Embryonic facial prominence (tissue), 1 donor: Measurements from ENCODE around the gene MPZL1.
A peak's percentile ranks its signal among the peaks of the same experiment; 100 is the strongest.

ENCODE experiments used
- DNase-seq: peaks from one replicate; pipeline ENCODE4 v3.0.0-alpha.2; 2016; ENCODE audit errors: extremely low spot score

MPZL1 gene

DNA sequence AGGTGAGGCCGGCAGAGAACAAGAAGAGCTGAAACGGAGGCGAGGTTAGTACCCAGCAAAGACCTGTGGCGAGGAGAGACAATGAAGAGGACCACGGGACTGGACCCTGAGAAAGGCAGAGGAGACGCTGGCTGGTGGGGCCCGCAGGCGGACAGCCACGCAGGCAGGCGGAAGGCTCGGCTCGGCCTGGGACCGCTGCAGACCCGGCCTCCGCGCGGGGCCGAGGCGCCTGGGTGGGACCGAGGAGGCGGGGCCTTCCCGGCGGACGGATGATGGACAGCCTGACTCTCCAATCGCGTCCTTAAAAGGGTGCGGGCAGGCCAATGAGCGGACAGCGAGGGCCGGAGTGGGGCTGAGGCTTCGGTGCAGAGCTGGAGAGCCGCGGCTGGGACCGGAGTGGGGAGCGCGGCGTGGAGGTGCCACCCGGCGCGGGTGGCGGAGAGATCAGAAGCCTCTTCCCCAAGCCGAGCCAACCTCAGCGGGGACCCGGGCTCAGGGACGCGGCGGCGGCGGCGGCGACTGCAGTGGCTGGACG lies at the start of gene MPZL1:
MPZL1 (plus strand) TSS at position 366 of the 535 bp plus-strand sequence. CDS start 170 bp downstream, outside the sequence.
- peak; percentile 92 for DNase-seq

DNA sequence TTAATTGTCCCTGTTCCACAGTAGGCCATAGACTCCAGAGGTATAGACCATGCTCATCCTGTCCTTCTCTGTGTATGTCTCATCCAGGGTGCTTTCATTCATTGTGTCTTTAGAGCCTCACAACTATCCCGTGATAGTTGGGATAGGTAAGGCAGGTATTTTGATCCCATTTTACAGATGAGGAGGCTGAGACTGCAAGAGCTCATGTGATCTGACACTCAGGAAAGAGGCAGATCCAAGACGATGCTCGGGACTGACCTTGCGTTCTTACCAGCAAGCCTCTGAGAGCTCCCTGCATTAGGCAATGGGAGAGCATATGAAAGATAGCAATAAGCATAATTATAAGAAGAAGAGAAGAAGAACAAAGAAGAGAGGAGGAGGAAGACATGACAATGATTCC lies 49.0 kb upstream of the MPZL1 start:
- DNase-seq: no peak

DNA sequence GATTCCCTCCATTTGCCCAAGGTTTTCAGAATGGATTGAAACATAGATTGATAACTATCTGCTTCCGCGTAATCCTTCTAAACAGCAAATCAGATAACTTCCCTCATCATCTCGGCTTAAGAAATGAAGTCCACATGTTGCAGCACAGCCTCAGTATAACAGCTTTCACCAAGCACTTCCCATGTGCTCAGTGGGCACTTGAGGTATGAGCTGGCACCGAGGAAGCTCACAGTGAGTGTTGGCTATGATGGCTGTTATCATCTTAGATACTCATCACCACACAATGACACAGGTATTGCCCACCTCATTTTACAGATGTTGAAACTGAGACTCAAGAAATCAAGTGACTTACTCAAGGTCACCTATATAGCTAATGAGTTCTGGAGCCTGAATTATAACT lies 48.5 kb upstream of the MPZL1 start:
- DNase-seq: no peak

DNA sequence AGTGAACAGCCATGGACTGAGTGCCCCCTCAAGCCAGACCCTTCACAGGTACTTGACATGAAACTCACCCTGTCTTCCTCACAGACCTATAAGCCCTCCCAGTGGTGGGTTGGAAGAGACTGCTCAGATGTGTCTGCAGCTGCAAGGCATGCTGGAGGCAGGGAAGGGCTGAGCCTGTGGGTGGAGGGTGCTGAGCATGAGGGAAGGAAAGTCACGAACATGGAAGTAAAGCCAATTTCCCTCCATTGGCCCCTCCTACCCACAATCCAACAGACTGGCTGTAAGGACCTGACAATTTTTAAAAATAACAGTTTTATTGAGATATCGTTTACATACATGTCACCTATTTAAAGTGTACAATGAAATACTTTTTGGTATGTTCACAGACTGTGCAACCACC lies 47.6 kb upstream of the MPZL1 start:
- no peak for DNase-seq

DNA sequence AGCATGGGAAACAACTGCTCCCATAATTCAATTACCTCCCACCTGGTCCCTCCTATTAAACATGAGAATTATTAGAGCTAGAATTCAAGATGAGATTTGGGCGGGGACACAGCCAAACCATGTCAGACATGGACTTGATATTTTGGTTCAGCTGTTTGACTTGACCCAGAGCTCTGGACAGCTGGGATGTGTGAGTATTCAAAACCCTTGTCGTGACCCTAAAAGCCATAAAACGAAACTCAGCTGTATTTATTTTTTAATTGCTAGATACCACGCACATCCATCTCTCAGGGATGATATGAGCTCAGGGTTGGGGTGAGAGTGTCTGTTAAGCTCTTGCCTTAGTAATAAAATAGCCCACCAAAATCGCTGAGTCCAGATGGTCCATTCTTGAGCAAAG lies 46.3 kb upstream of the MPZL1 start:
- DNase-seq: no peak

DNA sequence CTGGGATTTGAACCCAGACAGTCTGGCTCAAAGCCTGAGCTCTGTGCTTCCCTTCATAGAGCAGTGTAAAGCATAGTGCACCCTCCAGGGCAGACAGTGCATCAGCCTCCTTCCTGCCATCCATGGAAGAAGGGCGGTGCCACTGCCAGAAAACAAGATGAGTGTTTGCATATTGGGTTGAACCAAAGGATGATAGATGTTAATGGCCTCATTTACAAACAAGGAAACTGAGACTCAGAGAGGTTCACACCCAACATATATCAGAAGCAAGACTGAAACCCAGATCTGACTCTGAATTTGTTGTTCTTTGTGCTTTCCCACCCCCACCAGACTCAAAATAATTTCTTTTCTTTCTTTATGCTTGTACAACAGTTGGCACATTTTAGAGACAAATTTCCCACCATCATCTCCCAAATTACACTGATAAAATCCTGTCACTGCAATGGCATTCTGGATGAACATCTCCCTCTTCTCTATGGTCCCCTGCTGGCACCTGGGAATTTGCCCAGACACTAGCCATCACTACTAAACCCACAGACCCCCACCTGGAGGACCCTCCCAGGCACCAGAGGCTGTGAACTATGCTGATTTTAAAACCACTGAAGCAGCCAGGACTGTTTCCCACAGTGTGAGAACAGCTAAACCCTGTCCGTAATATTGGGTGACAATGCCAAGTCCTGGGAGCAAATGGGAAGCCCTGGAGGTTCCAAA lies 45.4 kb upstream of the MPZL1 start:
- no peak for DNase-seq

DNA sequence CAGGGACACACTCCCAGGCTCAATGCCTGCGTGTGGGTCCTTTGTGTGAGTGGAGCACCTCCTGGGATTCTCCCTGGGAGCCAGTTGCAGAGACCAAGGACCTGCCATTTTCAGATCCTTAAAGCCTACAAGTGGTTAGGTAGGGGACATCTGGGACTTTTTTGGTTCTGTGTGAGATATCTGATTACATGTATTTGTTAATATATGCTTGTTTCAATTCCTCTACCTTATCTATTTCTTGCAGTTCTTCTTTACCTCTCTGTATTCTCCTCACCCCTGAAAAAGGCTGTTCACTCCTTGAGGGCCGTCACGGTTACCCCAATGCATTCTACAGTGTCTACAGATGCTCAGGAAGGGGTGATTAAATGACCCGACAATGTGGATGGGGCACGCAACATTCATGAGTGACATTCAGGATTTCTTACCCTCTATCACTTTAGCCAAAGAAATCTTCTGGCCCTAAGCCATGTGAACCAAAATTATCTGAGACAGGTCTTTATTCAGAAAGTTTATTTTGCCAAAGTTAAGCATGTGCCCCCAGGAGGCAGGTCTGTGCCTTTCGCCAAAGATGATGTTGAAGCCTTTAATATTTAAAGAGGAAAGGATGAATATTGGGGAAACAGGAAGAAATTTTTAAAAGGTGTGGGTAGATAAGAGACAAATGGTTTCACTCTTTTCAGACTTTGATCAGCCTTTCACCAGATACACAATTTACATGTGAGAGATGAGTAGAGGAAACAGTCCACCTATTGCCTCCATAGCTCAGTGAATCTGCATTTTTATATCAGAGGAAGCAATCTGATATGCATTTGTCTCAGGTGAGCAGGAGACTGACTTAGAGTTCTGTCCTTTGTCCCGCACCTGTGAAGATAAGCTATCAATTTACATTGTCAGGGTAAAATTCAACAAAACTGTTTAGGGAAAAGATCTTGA lies 44.6 kb upstream of the MPZL1 start:
- no peak for DNase-seq

DNA sequence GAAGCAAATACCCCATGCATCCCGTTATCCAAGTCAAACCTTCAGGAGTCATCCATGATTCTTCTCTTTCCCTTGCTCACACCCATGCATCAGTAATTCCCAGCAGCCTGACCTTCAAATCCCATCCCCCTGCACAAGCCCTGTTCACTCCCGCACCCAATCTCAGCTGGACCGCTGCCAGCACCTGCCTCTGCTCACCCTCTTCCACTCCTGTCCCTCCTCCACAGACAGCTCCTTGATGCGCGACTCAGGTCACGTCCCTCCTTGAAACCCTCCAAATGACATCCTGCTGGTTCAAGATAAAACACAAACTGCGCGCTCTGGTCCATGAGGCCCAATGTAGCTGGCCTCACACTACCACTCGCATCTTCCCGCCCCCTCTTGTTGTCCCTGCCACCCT lies 43.4 kb upstream of the MPZL1 start:
- DNase-seq: no peak

DNA sequence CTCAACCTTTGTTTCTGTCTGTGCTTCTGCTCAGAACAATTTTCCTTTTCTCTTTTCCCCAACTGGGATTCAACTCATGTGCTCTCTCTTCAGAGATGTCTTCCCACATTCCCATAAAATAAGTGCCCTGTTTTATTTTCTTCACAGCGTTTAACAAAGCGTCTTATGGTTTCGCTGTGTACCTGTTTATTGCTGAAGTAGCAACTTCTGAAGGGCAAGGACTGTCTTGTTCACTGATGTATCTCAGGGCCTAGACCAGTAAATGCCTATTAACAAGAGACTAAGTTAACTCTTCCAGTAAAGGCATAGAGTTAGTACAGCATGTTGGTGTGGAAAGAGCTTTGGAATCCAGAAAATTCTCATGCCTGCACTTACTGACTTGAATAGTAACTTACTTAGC lies 42.9 kb upstream of the MPZL1 start:
- DNase-seq: no peak

DNA sequence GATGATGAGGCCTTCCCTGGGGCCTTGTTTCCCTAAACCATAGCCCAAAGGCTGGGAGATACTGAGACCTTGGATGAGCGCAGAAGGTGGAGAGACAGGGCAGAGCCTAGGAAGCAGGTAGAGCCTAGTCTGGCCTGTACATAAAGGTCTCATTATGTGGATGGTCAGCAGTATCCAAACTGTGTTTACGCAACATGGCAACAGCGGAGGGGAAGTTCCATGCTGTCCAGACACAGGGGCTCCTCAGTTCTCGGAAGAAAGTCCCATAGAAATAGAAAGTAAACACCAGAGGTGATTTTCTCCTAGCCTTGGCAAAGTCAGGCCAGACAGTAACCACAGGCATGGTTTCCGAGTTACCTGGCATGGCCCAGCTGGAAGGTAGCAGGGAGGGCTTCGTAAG lies 42.1 kb upstream of the MPZL1 start:
- DNase-seq: no peak

DNA sequence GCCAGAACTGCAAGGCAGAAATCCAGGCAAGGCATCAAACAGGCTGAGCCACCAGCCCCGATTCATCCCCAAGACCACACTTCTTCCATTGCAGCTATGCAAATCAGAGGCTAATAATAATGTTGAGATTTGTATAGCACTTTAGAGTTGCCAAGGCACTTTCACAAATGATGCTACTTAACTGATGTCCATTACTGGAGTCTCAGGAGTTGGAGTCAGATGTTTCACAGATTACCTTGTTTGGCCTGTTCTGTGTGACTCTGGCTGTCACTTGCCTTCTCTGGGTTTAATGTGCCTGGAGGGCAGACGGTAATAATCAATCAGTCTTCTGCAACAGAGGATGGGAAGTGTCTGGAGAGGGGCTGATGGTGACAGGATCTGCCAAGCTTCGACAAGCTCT lies 40.8 kb upstream of the MPZL1 start:
- DNase-seq: no peak

DNA sequence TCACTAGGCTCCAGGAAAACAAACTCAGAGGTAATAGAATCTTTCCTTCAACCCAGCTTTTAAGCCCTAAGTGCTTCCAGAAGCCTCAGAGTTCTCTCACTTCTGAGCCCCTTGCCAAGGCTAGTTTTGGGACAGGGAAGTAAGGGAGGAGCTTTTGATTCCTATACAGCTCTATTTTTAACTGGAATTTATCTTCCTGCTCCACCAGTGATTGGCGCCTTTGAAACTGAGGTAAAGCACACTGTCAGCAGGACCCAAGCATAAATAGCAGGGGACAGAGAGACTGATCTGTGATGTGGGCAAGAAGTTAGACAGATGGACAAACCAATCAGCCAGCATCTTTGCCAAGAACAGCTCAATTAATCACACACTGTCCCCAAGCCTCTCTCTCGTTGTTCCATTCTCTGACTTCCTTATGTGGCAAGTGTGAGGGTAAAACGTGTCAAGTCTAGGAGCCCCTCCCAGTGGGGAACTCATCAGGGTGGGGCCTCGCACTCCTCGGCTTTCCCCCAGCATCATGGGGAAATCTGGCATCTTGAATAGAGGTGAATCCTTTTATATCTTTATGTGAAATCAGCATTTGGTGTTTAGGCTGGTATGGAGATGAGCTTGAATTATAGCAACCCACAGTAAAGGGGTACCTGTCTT lies 40.2 kb upstream of the MPZL1 start:
- DNase-seq: peak; percentile 14

DNA sequence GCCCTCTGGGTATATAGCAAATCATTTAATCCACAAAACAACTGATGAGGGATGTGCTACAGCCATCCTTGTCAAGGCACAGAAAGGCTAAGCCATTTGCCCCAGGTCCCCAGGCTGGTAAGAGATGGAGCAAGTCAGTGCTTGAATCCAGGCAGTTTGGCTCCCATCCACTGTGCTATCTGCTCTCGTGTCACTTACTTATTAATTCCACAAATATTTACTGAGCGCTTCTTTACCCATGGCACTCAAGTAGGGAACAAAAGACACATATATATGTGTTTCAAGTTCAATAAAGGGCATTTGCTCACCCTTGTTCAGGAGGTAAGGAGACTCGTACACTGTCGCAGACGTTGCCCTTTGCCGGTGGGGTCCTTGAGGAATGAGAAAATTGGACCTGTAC lies 38.6 kb upstream of the MPZL1 start:
- DNase-seq: no peak

DNA sequence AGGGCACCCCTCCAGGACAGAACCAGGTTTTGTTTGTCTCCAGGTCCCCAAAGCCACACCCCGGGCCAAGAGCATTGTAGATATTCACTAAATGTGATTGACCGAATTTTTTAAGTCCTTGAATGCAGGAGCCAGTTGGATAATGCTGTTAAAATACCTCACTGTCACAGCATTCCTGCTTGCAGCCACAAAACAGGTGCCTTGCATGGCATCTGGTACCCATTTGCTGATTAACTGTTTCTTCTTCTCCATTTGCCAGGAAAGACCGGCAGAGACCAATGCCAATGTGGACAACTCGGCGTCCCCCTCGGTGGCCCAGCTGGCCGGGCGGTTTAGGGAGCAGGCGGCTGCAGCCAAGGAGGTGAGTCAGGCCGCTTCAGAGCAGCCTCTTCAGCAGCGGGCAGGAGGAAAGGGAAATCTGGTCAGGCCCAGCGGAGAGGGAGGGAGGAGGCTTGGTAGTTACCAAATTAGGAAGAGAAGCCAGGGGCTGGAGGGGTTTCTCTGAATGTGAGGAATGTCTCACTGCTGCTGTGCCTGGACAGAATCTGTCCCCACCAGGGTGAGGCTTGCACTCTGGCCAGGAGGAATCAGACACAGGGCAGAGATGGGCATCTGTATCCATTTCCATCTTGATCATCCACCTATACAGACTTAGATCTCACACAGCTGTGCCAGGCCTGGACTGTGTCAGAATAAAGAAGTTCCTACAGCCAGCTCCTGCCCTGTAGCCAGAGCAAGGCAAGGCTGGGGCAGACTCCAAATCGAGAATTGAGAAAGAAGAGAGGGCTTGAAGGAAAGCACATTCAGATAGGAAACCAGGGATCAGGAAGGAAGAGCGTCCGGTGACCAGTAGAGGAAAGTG lies 37.9 kb upstream of the MPZL1 start:
- DNase-seq: no peak

DNA sequence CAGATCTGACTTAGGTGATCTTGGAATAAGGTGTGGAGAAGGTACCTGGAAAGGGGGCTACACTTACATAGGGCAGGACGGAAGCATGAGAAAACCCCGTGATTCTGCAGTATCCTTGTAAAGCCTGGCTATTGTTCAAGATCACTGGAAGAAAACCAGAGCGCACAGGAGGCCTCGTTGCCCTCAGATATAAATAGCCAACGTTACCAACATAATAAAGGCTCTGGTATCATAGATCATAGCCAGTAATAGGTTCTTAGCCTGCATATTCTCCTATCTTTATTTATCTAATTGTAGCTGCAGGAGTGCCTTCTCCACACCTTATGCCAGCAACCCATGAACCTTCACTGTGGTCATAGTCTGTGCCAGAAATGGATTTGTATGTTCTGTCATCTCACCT lies 35.9 kb upstream of the MPZL1 start:
- DNase-seq: no peak

DNA sequence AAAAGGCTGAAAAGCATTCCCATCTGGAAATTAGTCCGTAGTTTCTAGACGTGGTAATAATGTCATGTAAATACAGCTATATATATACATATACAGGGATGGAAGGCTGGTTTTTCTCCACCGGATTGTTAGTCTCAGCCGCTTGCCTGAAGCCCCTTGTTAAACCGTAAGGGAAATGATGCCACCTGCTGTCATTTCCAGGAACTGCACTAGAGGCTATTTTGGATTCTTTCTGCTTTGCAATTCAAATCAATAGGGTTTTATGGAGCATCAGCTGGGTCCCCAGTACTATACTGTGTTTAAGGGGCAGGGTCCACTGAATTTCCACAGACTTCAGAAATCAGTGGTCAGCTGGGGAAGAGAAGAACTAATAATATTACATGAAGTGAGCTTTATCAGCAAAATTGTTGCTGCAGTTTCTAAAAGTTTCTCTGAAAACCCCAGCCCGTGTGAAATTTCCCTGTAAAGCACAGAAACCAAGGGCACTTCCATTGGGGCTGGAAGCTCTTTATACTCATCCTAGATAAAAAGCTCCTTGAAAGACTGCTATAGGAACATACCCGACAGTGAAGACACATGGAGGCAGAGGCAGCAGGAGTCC lies 33.8 kb upstream of the MPZL1 start:
- peak; percentile 66 for DNase-seq

DNA sequence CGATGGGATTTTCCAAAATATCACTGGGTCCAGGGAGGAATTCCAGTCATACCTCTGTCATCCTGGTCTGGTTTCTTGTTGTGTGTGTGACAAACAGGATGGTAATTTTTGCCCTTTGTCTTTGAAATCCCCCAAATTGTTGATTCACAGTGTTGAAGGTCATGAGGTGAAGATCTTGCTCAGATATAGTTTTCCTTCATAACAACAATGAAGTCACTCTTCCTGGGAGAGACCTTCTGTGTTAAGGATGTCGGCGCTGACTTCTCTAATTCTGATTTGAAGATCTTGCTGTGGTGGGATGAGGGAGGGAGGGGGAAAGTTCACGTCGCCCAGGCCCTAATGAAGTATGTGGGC lies 32.2 kb upstream of the MPZL1 start:
- no peak for DNase-seq

DNA sequence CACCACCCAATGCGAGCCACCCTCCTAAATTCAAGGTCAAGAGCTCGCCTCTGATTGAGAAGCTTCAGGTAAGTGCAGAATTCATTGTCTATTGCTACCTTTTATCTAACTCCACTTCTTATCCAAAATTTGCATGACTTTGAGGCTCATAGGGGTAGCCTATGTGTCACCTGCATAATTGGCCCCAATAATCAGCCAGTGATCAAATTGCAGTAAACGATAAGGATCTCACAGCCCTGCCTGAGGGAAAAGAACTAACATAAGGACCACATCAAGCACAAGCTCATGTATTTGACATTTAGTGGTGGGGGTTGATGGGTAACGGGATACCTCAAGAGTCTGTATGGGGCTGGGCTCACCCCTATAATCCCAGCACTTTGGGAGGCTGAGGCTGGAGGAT lies 31.7 kb upstream of the MPZL1 start:
- no peak for DNase-seq

DNA sequence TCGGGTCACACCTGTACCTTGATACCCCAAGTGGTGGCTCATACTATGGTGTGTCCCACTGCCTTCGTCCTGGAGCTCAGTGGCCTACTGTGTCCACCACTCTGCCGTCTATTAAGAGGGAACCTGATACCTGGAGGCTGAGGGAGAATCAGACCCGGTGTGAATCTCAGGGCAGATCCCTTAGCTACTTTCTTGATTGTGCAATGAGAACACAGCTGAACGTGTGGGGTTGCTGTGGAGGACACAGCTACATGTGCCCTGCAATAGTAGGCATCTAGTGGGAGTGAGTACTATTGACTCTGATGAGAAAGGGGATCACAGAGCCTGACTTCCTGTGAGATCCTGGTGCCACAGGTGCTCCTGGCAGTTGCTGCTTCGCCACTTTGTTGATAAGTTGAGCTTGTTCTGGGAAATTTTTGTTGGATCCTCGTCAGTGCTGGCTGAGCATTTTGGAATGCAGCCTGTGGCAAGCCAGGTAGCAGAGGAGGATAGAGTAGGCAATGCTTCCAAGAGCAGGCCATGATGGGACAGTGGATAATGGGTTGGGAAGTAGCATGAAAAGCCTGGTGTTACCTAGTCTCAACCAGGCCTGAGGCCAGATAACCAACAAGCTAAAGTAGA lies 28.2 kb upstream of the MPZL1 start:
- no peak for DNase-seq

DNA sequence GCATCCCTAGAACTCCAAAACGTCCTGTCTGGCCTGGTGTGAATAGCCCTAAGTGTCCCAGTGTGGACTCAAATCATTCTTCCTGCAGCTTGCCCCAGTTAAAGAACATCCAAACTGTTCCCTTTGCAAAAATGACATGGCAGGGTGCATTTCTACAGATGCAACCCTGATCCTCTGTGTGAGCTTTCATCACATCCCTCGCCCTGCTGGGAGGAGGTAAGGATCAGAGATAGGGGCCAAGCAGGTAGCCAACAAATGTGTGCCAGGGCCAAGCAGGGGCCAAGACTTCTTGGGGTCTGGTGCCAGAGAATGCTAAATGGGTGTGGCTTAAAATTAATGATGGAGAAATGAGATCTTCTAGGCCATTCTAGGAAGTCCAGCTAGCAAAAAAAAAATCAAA lies 27.1 kb upstream of the MPZL1 start:
- DNase-seq: no peak

DNA sequence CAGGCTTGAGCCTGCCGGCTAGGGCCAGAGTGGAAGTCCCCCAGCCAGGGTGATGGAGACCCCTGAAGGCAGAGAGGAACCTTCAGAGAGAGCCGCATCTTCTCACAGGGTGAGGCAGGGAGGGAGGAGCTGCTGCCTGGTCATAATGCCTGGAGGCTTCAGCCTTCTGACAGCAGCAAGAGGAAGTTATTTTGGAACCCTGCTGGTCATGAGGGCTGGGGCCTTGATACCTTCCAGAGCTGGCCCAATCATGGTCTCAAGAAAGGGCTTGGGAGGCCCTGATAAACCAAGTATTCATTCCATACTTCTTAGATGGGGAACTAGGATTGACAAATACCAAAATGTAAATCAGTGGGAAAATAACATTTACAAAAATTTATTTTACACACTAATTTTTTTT lies 26.6 kb upstream of the MPZL1 start:
- DNase-seq: no peak
